Mesothelial cell of epicardium (in vitro differentiated cells): Measurements from ENCODE around the gene DBNDD1. TPM values are rescaled to one million over a fixed set of nuclear protein-coding genes. Genes with fewer than 3 reads are reported as not detected.

Experiments
- DNase-seq, 2 experiments: peaks; one replicate each; pipeline ENCODE4 v3.0.0; 2021; ENCODE audit warnings: low spot score in 2 of 2; ENCODE audit not compliant: unreplicated experiment in 2 of 2
- H3K27ac Mint-ChIP-seq: 2 replicates; pipeline ENCODE4 v1.8.0; 2021; ENCODE audit warnings: mixed read lengths
- H3K27me3 Mint-ChIP-seq: 2 replicates; pipeline ENCODE4 v1.8.0; 2021; ENCODE audit warnings: low read depth, mixed read lengths
- H3K36me3 Mint-ChIP-seq: 2 replicates; pipeline ENCODE4 v1.8.0; 2021; ENCODE audit warnings: mixed read lengths
- H3K4me1 Mint-ChIP-seq: 2 replicates; pipeline ENCODE4 v1.8.0; 2021; ENCODE audit warnings: mixed read lengths
- H3K4me3 Mint-ChIP-seq: 2 replicates; pipeline ENCODE4 v1.8.0; 2021; ENCODE audit warnings: mild to moderate bottlenecking, moderate library complexity, mixed read lengths
- H3K9me3 Mint-ChIP-seq: 2 replicates; pipeline ENCODE4 v1.8.0; 2021; ENCODE audit warnings: mixed read lengths
- total RNA-seq: library from RNA; stranded (reverse); gene quantifications from 3 replicates; pipeline ENCODE4 v1.2.1, GENCODE V29; 2021
- TF ChIP-seq, protein P1 (sequence below): fragments of 200-600 bp; sonication (generic); IDR thresholded peaks from one replicate; pipeline ENCODE4 v1.5.0; 2021; ENCODE audit warnings: antibody characterized with exemption; ENCODE audit not compliant: unreplicated experiment

The DBNDD1 gene
- total RNA-seq, 1 donor from 2014 or later, result 10.2 TPM

GRCh38 chr16:90033387-90033786, 14.1 kb upstream of the DBNDD1 start:
- Mint-ChIP-seq H3K4me3 (no peak overlapping the region), H3K36me3 (peaks cover 8% of the 10 kb centered on the region), H3K4me1 (no peaks in the 10 kb centered on the region), H3K27ac (no peak overlapping the region), H3K9me3 (no peaks in the 10 kb centered on the region), H3K27me3 (no peaks in the 10 kb centered on the region)
- no peak for DNase-seq
- TF ChIP-seq, protein P1, sequence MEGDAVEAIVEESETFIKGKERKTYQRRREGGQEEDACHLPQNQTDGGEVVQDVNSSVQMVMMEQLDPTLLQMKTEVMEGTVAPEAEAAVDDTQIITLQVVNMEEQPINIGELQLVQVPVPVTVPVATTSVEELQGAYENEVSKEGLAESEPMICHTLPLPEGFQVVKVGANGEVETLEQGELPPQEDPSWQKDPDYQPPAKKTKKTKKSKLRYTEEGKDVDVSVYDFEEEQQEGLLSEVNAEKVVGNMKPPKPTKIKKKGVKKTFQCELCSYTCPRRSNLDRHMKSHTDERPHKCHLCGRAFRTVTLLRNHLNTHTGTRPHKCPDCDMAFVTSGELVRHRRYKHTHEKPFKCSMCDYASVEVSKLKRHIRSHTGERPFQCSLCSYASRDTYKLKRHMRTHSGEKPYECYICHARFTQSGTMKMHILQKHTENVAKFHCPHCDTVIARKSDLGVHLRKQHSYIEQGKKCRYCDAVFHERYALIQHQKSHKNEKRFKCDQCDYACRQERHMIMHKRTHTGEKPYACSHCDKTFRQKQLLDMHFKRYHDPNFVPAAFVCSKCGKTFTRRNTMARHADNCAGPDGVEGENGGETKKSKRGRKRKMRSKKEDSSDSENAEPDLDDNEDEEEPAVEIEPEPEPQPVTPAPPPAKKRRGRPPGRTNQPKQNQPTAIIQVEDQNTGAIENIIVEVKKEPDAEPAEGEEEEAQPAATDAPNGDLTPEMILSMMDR, result no peak

DNA sequence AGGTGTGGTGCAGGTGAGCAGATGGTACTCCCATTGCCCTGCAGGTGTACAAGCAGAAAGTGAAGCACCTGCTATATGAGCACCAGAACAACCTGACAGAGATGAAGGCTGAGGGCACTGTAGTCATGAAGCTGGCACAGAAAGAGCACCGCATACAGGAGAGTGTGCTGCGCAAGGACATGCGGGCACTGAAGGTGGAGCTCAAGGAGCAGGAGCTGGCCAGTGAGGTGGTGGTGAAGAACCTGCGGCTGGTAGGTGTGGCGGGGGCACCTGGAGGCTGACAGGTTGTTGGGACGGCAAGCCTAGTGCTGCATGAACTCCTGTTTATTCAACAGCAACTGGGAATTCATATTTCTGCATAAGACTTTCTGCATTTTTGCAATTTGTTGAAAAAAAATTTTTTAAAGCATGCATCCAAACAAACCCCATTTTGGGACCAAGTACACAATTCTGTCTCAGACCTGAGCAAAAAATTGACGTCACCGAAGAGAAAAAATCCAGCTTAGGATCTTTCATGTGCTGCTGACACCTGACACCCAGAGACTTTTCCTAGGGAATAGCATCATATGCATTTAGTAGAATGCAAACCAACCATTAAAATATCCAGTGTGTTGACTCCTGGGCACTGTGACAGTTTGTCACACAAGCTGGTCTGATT, 13.5 kb upstream of the DBNDD1 start:
- Mint-ChIP-seq H3K27ac (no peak overlapping the region), H3K4me1 (no peaks in the 10 kb centered on the region), H3K4me3 (no peak overlapping the region), H3K27me3 (no peaks in the 10 kb centered on the region), H3K9me3 (no peaks in the 10 kb centered on the region), H3K36me3 (peaks cover 8% of the 10 kb centered on the region)
- no peak for DNase-seq
- TF ChIP-seq, protein P1, result no peak

DNA sequence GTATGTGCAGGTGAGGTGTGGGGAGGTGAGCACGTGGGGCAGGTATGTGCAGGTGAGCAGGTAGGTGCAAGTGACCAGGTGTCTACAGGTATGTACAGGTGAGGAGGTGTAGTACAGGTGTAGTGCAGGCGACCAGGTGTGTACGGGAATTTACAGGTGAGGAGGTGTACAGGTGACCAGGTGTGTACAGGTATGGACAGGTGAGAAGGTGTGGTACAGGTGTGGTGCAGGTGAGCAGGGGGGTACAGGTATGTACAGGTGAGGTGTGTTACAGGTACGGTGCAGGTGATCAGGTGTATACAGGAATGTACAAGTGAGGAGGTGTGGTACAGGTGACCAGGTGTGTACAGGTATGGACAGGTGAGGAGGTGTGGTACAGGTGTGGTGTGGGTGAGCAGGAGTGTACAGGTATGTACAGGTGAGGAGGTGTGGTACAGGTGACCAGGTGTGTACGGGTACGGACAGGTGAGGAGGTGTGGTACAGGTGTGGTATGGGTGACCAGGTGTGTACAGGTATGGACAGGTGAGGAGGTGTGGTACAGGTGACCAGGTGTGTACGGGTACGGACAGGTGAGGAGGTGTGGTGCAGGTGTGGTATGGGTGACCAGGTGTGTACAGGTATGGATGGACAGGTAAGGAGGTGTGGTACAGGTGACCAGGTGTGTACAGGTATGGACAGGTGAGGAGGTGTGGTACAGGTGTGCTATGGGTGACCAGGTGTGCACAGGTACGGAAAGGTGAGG, 12.8 kb upstream of the DBNDD1 start:
- Mint-ChIP-seq H3K9me3 (no peaks in the 10 kb centered on the region), H3K4me1 (no peaks in the 10 kb centered on the region), H3K27me3 (no peaks in the 10 kb centered on the region), H3K27ac (no peak overlapping the region), H3K36me3 (peaks cover 8% of the 10 kb centered on the region), H3K4me3 (no peak overlapping the region)
- TF ChIP-seq, protein P1, result no peak
- no peak for DNase-seq

- H3K27me3 Mint-ChIP-seq, result no peaks in the 10 kb centered on the region
- no peak overlapping the region for H3K4me3 Mint-ChIP-seq
- H3K9me3 Mint-ChIP-seq, result no peaks in the 10 kb centered on the region
- TF ChIP-seq, protein P1, result no peak
- H3K4me1 Mint-ChIP-seq, result no peaks in the 10 kb centered on the region
- H3K27ac Mint-ChIP-seq, result no peak overlapping the region
- peaks cover 5% of the 10 kb centered on the region for H3K36me3 Mint-ChIP-seq
- no peak for DNase-seq
These were observed 12.1 kb upstream of the DBNDD1 start for GRCh38 chr16:90031186-90031930.

- Mint-ChIP-seq H3K9me3 (no peaks in the 10 kb centered on the region), H3K27ac (no peak overlapping the region), H3K36me3 (peaks cover 4% of the 10 kb centered on the region), H3K4me1 (peaks cover 7% of the 10 kb centered on the region), H3K4me3 (no peak overlapping the region), H3K27me3 (no peaks in the 10 kb centered on the region)
- no peak for DNase-seq
- TF ChIP-seq, protein P1, result no peak
These were observed 9.7 kb upstream of the DBNDD1 start for GRCh38 chr16:90028985-90029384.
